Measurements from ENCODE around the gene SPATS2. TPM values are rescaled to one million over a fixed set of nuclear protein-coding genes. Genes with fewer than 3 reads are reported as not detected.
A peak's percentile ranks its signal among the peaks of the same experiment; 100 is the strongest.

SPATS2 gene
- total and polyA plus RNA-seq, 2 donors (not counting 1 experiment from before 2014, with no cell fraction given) = 22.1 to 43.6 TPM

DNA sequence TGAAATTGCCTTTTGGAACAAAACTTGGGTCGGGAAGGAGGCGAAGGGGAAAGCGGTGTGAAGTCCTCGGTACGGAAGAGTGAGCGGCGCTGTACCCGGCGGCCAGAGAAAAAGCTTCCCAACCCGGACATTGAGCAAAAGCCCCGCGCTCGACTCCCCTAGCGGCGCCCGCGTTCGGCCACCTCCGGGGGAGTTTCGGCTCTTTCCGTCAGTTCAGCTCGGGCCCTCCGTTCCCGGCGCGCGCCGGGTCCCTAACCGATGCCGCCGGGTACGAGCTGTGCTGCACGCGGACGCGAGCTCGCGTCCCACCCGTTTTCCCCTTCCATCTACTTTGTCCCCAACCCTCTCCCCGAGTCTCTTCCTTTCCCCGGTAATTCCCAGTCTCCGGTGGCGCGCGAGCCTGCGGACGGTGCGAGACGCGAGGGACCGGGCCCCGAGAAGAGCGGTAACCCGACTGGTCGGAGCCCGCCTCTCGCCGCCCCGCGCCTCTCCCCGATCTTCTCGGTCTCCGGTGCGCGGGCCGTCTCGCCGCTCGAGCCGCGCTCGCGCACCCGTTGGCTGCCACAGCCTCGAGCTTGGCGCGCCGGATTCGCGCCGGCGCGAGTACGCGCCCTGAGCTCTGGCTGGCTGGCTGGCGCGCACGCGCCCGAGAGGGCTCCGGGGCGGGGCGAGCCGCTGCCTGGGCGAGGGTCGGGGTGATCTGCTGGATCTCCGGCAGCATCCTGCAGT, 446 bp upstream of the SPATS2 start:
- peaks cover 40% of the 10 kb centered on the region for H3K79me2 ChIP-seq (ENCODE audit: control insufficient read depth, insufficient read depth, low read length)

DNA sequence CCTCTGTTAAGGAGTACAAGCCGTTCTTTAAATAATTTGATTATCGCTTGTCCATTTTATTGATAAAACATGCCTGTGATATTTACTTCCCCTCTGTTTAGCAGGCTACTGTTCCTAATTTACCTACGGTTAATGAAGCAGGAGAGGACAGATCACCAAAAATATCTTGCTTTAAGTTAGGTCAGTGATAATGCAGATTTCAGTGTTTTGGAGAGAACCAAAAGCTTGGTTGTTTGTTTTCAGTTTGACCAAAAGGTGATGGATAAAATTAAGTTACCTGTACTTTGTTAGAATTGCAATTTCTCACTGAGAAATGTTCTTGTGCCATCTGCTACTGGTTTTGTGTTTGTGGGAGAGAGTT, 958 bp downstream of the SPATS2 start:
- no peak overlapping the region for H2AFZ ChIP-seq (ENCODE audit: low read length)

More for the DNA sequence above, 446 bp upstream of the SPATS2 start:
- Histone ChIP-seq H4K20me1 (ENCODE audit: control insufficient read depth, extremely low read depth, insufficient read depth, low read length) (no peaks in the 10 kb centered on the region), H3K27ac (ENCODE audit: insufficient read depth, low read length) (peak overlapping the region; percentile 82), H3K4me1 (ENCODE audit: control insufficient read depth, extremely low read depth, insufficient read depth, low read length) (peaks cover 6% of the 10 kb centered on the region), H3K4me3 (replicated peaks in 1 of 4; ENCODE audit: control extremely low read depth in 1 of 4, insufficient read depth in 1 of 4, low read depth in 3 of 4, low read length in 4 of 4) (peak overlapping the region; percentile 70 to 97 (median 89)), H3K9me3 (ENCODE audit: control insufficient read depth, insufficient read depth, low read depth, low read length) (no peaks in the 10 kb centered on the region), H2AFZ (ENCODE audit: low read length) (peak overlapping the region; percentile 90), H3K36me3 (ENCODE audit: control insufficient read depth, insufficient read depth, low read length) (peaks cover 1% of the 10 kb centered on the region), H3K27me3 (ENCODE audit: control insufficient read depth, insufficient read depth, low read length) (no peaks in the 10 kb centered on the region), H3K4me2 (ENCODE audit: extremely low read depth, insufficient read depth, low read length) (peak overlapping the region; percentile 96), H3K9ac (ENCODE audit: insufficient read depth, low read length) (peak overlapping the region; percentile 96)
- no peak for TF ChIP-seq EZH2 (IDR thresholded peaks at IDR 0.05; ENCODE audit: low read length, missing control alignments)
- TF ChIP-seq, protein P1, sequence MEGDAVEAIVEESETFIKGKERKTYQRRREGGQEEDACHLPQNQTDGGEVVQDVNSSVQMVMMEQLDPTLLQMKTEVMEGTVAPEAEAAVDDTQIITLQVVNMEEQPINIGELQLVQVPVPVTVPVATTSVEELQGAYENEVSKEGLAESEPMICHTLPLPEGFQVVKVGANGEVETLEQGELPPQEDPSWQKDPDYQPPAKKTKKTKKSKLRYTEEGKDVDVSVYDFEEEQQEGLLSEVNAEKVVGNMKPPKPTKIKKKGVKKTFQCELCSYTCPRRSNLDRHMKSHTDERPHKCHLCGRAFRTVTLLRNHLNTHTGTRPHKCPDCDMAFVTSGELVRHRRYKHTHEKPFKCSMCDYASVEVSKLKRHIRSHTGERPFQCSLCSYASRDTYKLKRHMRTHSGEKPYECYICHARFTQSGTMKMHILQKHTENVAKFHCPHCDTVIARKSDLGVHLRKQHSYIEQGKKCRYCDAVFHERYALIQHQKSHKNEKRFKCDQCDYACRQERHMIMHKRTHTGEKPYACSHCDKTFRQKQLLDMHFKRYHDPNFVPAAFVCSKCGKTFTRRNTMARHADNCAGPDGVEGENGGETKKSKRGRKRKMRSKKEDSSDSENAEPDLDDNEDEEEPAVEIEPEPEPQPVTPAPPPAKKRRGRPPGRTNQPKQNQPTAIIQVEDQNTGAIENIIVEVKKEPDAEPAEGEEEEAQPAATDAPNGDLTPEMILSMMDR (conservative IDR thresholded peaks at IDR 0.05 in 1 of 2, IDR thresholded peaks at IDR 0.05 in 1 of 2; ENCODE audit: low read depth in 1 of 2, low read length in 2 of 2) = peak in 1 of 2 donors; percentile 22
- peak; percentile 94 for DNase-seq (ENCODE audit: low read depth in 2 of 2)

DNA sequence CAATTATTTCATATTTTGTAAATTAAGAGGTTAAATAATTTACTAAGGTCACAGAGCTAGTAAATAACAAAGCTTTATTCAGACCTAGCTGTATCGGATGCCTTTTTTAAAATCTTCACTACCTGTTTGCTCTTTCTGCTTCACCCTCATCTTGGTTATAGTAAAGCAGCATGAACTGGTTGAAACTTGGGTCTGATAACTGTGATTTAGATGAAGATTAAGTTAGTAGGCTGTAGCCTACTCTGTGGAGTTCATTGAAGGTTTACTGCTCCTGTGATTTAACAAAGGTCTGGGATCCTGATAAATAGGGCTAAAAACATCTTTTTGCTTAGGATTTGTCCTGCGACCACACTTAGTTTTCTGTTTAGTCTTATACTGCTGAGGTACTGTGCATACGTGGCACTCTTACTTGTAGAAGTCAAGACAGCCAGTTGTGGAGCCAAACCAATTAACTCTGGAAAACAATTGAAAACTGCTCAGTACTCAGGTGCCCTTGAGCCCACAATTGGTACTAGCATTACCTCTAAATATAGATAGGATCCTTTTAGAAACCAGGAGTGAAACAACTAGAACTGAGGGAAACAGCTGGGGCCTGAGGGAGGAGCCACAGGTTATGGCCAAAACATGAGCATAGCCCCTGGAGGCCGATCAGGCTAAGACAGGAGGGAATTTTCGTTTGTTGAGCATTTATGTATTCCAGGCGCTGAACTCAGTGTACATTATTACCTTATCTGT, 2.3 kb downstream of the SPATS2 start:
- Histone ChIP-seq H2AFZ (ENCODE audit: low read length) (no peak overlapping the region), H3K36me3 (ENCODE audit: control insufficient read depth, insufficient read depth, low read length) (peaks cover 1% of the 10 kb centered on the region), H3K9me3 (ENCODE audit: control insufficient read depth, insufficient read depth, low read depth, low read length) (no peaks in the 10 kb centered on the region), H3K4me2 (ENCODE audit: extremely low read depth, insufficient read depth, low read length) (peak overlapping the region; percentile 30), H3K27ac (ENCODE audit: insufficient read depth, low read length) (no peak overlapping the region), H3K9ac (ENCODE audit: insufficient read depth, low read length) (no peak overlapping the region), H4K20me1 (ENCODE audit: control insufficient read depth, extremely low read depth, insufficient read depth, low read length) (no peaks in the 10 kb centered on the region), H3K27me3 (ENCODE audit: control insufficient read depth, insufficient read depth, low read length) (no peaks in the 10 kb centered on the region), H3K4me1 (ENCODE audit: control insufficient read depth, extremely low read depth, insufficient read depth, low read length) (peaks cover 6% of the 10 kb centered on the region), H3K79me2 (ENCODE audit: control insufficient read depth, insufficient read depth, low read length) (peaks cover 63% of the 10 kb centered on the region), H3K4me3 (replicated peaks in 1 of 4; ENCODE audit: control extremely low read depth in 1 of 4, insufficient read depth in 1 of 4, low read depth in 3 of 4, low read length in 4 of 4) (peak overlapping the region in 2 of 4 experiments; percentile 43 to 87)
- no peak for TF ChIP-seq EZH2 (IDR thresholded peaks at IDR 0.05; ENCODE audit: low read length, missing control alignments)
- TF ChIP-seq, protein P1 (conservative IDR thresholded peaks at IDR 0.05 in 1 of 2, IDR thresholded peaks at IDR 0.05 in 1 of 2; ENCODE audit: low read depth in 1 of 2, low read length in 2 of 2) = peak; percentile 53 to 65
- DNase-seq (ENCODE audit: low read depth in 2 of 2) = peak; percentile 49 to 58

More for the DNA sequence above, 958 bp downstream of the SPATS2 start:
- no peak for TF ChIP-seq EZH2 (IDR thresholded peaks at IDR 0.05; ENCODE audit: low read length, missing control alignments)
- TF ChIP-seq, protein P1 (conservative IDR thresholded peaks at IDR 0.05 in 1 of 2, IDR thresholded peaks at IDR 0.05 in 1 of 2; ENCODE audit: low read depth in 1 of 2, low read length in 2 of 2) = no peak
- no peaks in the 10 kb centered on the region for H4K20me1 ChIP-seq (ENCODE audit: control insufficient read depth, extremely low read depth, insufficient read depth, low read length)
- no peaks in the 10 kb centered on the region for H3K9me3 ChIP-seq (ENCODE audit: control insufficient read depth, insufficient read depth, low read depth, low read length)
- H3K4me3 ChIP-seq (replicated peaks in 1 of 4; ENCODE audit: control extremely low read depth in 1 of 4, insufficient read depth in 1 of 4, low read depth in 3 of 4, low read length in 4 of 4) = peak overlapping the region; percentile 70 to 97 (median 89)
- peak overlapping the region; percentile 96 for H3K4me2 ChIP-seq (ENCODE audit: extremely low read depth, insufficient read depth, low read length)
- H3K79me2 ChIP-seq (ENCODE audit: control insufficient read depth, insufficient read depth, low read length) = peaks cover 51% of the 10 kb centered on the region
- H3K27ac ChIP-seq (ENCODE audit: insufficient read depth, low read length) = peak overlapping the region; percentile 82
- DNase-seq (ENCODE audit: low read depth in 2 of 2) = no peak
- H3K36me3 ChIP-seq (ENCODE audit: control insufficient read depth, insufficient read depth, low read length) = peaks cover 1% of the 10 kb centered on the region
- H3K4me1 ChIP-seq (ENCODE audit: control insufficient read depth, extremely low read depth, insufficient read depth, low read length) = peaks cover 6% of the 10 kb centered on the region
- no peaks in the 10 kb centered on the region for H3K27me3 ChIP-seq (ENCODE audit: control insufficient read depth, insufficient read depth, low read length)
- peak overlapping the region; percentile 96 for H3K9ac ChIP-seq (ENCODE audit: insufficient read depth, low read length)
